ENCODE results near the gene GABRR3.

Gene GABRR3

DNA sequence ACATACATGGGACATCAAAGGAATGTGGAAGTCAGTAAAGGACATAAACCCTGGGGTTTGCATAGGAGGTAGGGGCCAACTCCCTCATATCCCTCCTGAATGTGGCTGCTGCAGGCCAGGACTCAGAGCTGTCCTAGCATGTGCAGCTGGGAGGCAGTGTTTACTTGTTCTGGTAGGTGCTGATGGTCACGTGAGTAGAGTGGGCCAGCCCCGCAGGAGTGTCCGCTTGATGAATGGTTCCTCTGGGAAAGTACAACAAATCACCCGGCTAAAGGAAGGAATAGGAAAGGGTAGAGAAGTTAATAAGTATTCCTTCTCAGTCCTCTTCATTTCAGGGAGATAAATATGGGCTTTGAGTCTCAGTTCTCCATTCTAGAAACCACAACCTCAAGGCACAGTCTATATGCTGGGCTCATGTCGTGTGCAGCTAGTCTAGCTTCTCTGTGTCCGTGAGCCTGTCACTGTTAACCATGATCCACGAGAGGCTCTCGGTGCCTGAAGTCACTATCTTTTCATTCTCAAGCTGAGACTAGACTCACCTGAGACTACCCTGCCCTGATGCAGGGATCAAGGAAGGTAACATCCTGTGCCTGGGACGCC, 80.8 kb downstream of the GABRR3 start:
- no peak for DNase-seq

DNA sequence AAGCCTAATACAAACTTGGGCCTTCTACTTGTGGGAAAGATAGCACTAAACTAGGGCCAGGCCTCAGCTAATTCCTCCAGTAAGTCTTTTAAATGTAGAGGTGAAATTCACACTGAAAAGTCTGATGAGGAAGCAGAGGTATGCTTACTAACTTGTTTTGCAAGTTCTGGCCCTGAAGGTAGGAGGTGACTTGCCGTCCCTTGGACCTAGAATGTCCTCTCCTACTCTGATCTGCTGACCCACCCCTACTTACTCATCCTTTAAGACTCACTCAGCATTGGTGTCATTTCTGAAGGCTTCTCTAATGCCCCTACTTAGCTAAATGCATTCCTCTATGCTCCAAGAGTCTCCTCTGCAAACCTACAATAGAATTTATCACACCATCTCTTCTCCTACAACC, 82.2 kb downstream of the GABRR3 start:
- DNase-seq = no peak

DNA sequence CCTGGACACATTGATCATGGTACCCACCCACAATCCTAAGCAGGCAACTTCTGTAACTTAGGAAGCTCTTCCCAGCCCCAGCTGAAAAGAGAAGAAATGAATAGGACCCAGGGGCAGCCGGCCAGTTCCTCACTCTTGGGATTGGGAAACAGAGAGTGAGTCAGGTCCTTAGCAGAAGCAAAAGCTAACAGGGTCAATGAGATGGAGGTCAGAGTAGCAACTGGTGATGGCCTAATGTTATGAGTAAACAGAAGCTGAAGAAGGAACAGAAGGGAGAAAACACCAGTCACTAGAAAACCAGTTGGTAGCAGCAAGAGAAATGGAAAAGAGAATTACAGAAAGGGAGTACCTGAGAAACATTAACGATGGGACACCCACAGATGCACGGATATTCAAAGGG, 82.8 kb downstream of the GABRR3 start:
- DNase-seq = no peak

DNA sequence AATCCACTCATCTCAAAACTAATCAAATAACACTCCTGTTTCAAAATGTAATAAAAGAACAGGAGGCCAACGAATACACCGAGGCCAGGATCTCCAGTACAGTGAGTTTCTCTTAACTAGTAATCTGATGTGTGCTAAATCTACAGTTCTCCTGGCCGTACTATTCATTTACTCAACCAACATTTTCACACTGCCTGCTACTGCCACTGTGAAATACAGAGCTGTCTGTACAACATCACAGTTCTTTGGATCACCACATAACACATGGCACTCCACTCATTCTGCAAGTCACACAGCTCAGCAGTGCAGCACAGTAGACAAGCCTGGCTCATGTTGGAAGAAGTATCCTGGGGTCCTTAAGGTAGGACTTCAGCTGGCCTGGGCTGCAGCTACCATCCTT, 84.8 kb downstream of the GABRR3 start:
- DNase-seq = no peak

DNA sequence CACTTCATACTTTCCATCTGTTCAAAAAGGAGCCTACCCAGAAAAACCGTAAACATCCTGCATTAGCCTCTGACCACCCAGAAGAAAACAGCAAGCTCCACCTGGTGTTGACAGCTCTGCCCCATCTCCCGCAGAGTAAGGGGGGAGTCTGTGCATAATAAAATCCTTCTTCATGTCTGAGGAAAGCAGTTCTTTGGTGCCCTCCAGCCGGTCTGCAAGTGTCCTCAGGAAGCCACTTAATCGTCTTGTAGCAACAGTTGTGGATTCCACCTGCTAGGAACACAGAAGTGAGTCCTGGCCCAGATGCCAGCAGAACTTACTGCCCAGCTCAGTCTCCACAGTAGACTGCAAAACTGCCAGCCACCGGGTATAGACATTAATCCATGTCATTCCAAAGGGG, 85.4 kb downstream of the GABRR3 start:
- no peak for DNase-seq

DNA sequence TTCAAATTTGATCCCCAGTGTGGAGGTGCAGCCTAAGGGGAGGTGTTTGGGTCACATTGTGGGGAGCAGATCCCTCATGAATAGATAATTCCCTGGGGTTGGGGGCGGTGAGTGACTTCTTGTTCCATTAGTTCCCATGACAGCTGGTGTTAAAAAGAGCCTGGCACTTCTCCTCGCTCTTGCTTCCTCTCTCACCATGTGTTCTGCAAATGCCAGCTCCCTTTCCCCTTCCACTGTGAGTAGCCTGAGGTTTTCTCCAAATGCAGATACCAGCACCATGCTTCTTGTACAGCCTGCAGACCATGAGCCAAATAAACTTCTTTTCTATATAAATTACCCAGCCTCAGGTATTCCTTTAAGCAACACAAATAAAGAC, 86.0 kb downstream of the GABRR3 start:
- DNase-seq = no peak

DNA sequence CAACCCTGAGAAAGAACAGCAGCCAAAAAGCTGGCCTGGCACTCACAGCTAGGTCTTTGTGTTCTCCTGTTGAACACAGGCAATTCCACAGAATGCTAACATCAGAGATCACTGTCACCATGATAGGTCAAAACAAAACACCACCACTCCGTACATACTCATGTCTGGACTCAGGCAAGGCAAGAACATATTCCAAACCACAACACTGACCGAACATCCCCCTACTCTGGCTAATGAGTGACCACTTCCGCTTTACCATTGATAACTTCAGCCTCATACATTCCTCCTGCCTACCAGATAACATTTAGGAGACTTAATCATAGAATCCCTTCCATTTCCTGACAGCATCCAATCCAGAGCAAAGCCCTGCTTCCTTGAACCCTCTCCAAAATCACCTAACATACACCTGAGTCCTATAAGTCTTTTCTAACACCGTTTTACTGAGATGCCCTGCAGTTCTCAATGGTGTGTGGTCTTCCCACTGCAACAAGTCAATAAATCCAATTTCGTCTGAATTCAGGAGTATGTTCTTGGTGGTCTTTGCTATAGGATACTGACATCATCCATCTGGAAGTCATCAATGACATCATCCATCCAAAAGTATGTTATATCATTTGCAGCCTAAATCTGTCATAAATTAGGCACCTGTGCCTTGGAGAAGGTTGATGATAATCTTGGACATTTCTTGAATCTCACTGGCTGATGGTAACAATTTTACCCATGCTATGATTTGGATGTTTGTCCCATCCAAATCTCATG, 86.6 kb downstream of the GABRR3 start:
- no peak for DNase-seq

DNA sequence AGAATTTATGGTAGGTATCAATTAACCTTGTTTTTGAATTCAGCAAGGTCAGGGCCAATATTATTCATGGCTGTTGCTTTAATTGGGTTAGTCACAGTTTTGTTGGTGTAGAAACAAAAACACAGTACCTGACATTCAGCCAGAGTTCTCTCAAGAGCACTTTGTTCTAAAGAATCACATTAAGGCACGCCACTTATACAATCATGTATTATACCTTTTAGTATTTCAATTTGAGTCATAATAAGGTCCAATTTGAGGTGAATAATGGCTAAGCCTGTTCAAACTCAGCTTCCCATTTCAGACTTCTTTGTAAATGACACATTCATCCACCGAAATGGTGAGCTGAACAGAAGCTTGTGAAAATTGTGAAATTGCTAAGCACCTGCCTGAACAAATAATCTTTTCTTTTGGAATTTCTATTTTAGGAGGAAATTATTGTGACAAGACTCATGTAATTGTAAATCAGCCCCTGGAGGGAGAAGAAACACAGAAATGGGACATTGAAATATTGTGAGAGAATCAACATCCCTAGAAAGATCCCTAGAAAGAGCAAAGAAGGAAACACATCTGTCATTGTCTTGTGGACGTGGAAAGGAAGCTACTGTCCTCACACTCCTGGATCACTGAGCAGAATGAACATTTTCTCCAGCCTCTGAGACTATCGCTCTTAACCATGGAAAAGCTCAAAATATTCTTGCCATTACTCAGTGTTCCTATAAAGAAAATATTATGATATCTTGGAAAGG, 92.1 kb downstream of the GABRR3 start:
- DNase-seq = no peak

DNA sequence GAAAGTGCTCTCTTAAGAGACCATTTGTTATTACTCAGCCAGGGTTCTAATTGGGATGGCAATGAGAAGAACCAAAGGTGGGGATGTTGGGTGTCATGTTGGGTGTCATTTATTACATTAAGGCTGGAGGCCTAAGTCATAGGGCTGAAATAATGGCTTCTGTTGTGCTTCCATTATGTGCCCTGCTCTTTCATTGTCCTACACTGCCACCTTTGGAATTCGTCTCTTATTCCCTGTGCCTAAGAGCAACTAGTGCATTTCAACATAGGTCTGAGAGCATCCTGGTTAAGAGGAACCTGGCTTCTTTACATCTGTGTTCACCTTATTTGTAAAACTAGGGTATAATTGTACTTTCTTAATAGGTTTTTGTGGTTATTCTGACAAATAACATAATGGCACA, 95.1 kb downstream of the GABRR3 start:
- no peak for DNase-seq

DNA sequence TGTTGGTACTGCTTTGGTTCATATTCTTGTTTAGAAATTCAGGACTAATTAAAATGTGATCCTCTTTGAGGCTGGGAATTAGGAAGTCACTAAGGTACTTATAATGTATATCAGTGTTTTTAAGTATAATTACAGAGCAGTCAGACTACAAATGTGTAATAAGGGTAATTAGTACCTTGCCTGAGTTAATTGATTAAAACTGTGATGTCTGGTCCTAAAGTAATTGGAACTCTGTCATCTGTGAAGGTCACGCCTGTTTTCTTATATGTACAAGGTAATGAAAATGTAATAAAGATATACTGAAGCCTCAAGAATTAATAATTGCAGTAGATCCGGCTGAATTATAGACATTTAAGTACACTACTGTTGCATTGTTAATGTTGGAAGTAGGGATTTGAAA, 95.7 kb downstream of the GABRR3 start:
- no peak for DNase-seq

DNA sequence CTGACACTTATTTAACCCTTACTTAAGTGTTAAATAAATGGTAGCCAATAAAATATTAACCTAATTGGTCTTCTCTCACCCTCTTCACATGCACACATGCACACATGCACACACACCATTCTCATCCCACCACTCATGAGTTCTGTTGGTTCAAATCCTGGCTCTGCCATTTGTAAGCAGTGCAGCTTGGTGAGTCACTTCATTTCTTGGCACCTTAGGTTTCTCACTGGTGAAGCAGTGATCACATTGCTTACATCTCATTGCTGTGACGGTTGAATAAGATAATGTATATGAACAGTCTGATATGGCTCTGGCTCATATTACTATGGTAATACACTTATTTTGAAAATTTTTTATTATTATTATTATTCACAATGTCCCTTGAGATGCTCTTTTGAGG, 96.7 kb downstream of the GABRR3 start:
- no peak for DNase-seq

DNA sequence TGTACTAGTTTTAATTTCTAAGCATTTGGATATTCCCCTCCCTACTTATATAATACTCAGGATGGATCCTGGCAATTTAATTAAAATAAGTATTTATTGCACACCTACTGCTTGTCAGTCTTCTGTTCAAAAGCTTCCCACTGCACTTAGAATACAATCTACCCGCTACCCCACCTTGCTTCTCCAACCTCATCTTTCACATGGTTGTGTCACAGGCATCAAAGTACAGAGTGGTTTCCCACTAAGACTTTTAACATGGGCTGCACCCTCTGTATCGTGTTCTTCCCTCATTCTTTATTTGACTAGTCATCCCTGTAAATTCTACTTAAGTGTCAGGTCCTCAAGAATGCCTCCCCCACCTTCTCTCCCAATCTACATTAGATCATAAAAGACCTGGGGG, 97.9 kb downstream of the GABRR3 start:
- no peak for DNase-seq

DNA sequence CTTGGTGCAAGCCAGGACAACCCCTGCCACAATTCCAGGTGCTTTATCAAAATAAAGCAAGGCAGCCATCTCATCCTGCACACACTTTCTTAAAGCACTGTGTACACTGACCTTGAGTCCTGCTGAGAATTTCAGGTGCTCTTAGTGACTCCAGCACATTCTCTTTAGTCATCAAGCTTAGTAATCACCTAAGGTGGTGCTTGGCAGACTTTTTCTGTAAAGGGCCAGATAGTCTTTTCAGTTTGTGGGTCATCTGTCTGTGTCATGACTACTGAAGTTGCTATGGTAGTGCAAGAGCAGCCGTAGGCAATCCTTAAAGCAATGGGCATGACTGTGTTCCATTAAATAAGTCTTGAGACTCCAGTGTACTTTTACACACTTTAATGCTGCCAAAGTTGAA, 99.3 kb downstream of the GABRR3 start:
- no peak for DNase-seq
